ENCODE measurements around the gene ZNF253. TPM values are rescaled to one million over a fixed set of nuclear protein-coding genes. Genes with fewer than 3 reads are reported as not detected.

The ZNF253 gene
- total and polyA plus RNA-seq, 2 experiments from 2014 or later = 31.4 to 44.7 TPM

DNA sequence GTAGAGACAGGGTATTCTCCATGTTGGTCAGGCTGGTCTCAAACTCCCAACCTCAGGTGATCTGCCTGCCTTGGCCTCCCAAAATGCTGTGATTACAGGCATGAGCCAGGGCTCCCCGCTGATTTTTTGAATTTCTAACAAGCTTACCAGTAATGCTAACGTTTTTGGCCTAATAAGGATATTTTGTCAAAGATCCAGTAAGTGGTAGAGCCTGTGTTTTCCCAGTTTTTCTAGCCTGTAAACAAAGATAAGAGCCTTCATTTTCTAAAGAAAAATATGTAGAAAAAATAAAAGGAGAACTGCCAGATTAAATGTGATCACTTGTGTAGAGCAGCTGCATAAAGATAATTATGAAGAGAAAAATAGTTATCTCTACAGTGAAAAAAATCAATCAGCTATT is 72.8 kb downstream of the ZNF253 start (continued):
- TF ChIP-seq EZH2phosphoT487 (IDR thresholded peaks at IDR 0.05; ENCODE audit: unreplicated experiment) = no peak

GRCh38 chr19:19943848-19944582 is 78.3 kb downstream of the ZNF253 start:
- no peaks in the 10 kb centered on the region for H3K36me3 ChIP-seq (ENCODE audit: insufficient read depth)
- no peak overlapping the region for H3K4me2 ChIP-seq
- no peaks in the 10 kb centered on the region for H4K20me1 ChIP-seq (replicated peaks; ENCODE audit: insufficient read depth)
- no peaks in the 10 kb centered on the region for H3K79me2 ChIP-seq (replicated peaks; ENCODE audit: insufficient read depth)
- peaks cover 7% of the 10 kb centered on the region; the same call in 2 of the 3 replicates for H3K4me1 Mint-ChIP-seq
- ATAC-seq (no peak), DNase-seq (ENCODE audit: low spot score) (no peak)
- H3K36me3 Mint-ChIP-seq (ENCODE audit: low read depth) = no peaks in the 10 kb centered on the region
- H3K4me3 Mint-ChIP-seq = no peak overlapping the region
- H3F3A ChIP-seq (replicated peaks; ENCODE audit: low read depth) = no peaks in the 10 kb centered on the region
- H3K27me3 ChIP-seq (ENCODE audit: insufficient read depth) = no peaks in the 10 kb centered on the region; the same call in 1 of the 2 replicates
- H3K27me3 Mint-ChIP-seq (ENCODE audit: insufficient read depth, low read depth, poor library complexity) = peaks cover 5% of the 10 kb centered on the region
- 0 out of 2 replicates have a peak, but pooled peaks cover 4% of the 10 kb centered on the region for H3K4me1 ChIP-seq (ENCODE audit: insufficient read depth)
- no peak overlapping the region for H3K27ac ChIP-seq (ENCODE audit: low read depth)
- H3K27ac Mint-ChIP-seq = no peak overlapping the region
- H3K9me3 Mint-ChIP-seq = peaks cover 5% of the 10 kb centered on the region; the same call in 1 of the 3 replicates
- H2AFZ ChIP-seq = no peak overlapping the region
- no peak overlapping the region for H3K4me3 ChIP-seq
- H3K9me2 ChIP-seq (ENCODE audit: insufficient read depth) = peaks cover 8% of the 10 kb centered on the region; the same call in 1 of the 2 replicates
- TF ChIP-seq, protein P1, sequence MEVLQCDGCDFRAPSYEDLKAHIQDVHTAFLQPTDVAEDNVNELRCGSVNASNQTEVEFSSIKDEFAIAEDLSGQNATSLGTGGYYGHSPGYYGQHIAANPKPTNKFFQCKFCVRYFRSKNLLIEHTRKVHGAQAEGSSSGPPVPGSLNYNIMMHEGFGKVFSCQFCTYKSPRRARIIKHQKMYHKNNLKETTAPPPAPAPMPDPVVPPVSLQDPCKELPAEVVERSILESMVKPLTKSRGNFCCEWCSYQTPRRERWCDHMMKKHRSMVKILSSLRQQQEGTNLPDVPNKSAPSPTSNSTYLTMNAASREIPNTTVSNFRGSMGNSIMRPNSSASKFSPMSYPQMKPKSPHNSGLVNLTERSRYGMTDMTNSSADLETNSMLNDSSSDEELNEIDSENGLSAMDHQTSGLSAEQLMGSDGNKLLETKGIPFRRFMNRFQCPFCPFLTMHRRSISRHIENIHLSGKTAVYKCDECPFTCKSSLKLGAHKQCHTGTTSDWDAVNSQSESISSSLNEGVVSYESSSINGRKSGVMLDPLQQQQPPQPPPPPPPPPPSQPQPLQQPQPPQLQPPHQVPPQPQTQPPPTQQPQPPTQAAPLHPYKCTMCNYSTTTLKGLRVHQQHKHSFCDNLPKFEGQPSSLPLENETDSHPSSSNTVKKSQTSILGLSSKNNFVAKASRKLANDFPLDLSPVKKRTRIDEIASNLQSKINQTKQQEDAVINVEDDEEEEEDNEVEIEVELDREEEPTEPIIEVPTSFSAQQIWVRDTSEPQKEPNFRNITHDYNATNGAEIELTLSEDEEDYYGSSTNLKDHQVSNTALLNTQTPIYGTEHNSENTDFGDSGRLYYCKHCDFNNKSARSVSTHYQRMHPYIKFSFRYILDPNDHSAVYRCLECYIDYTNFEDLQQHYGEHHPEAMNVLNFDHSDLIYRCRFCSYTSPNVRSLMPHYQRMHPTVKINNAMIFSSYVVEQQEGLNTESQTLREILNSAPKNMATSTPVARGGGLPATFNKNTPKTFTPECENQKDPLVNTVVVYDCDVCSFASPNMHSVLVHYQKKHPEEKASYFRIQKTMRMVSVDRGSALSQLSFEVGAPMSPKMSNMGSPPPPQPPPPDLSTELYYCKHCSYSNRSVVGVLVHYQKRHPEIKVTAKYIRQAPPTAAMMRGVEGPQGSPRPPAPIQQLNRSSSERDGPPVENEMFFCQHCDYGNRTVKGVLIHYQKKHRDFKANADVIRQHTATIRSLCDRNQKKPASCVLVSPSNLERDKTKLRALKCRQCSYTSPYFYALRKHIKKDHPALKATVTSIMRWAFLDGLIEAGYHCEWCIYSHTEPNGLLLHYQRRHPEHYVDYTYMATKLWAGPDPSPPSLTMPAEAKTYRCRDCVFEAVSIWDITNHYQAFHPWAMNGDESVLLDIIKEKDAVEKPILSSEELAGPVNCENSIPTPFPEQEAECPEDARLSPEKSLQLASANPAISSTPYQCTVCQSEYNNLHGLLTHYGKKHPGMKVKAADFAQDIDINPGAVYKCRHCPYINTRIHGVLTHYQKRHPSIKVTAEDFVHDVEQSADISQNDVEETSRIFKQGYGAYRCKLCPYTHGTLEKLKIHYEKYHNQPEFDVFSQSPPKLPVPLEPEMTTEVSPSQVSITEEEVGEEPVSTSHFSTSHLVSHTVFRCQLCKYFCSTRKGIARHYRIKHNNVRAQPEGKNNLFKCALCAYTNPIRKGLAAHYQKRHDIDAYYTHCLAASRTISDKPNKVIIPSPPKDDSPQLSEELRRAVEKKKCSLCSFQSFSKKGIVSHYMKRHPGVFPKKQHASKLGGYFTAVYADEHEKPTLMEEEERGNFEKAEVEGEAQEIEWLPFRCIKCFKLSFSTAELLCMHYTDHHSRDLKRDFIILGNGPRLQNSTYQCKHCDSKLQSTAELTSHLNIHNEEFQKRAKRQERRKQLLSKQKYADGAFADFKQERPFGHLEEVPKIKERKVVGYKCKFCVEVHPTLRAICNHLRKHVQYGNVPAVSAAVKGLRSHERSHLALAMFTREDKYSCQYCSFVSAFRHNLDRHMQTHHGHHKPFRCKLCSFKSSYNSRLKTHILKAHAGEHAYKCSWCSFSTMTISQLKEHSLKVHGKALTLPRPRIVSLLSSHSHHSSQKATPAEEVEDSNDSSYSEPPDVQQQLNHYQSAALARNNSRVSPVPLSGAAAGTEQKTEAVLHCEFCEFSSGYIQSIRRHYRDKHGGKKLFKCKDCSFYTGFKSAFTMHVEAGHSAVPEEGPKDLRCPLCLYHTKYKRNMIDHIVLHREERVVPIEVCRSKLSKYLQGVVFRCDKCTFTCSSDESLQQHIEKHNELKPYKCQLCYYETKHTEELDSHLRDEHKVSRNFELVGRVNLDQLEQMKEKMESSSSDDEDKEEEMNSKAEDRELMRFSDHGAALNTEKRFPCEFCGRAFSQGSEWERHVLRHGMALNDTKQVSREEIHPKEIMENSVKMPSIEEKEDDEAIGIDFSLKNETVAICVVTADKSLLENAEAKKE (CRISPR knock-in tag; IDR thresholded peaks at IDR 0.05) = no peak
- no peak for TF ChIP-seq CTCF (conservative IDR thresholded peaks at IDR 0.05; ENCODE audit: low read depth in 2 of 2)

Other genes with a start within 250 kb of the ZNF253 start
- gene PBX4, start 247.2 kb upstream of the ZNF253 start, total RNA-seq (2014; rRNA removed; shearing (Covaris generic)) = 1.5 and 2.6 TPM in 2 replicates
- gene PBX4, start 247.2 kb upstream of the ZNF253 start, polyA plus RNA-seq (2016; fragmentation: Nextera tagmentation; extraction: Ambion mirVana) = 4.1 and 5.3 TPM in 2 replicates
- 49.5 and 63.1 TPM in 2 replicates for gene LPAR2, start 237.7 kb upstream of the ZNF253 start, total RNA-seq (2014; rRNA removed; shearing (Covaris generic))
- 35.8 and 39.4 TPM in 2 replicates for gene LPAR2, start 237.7 kb upstream of the ZNF253 start, polyA plus RNA-seq (2016; fragmentation: Nextera tagmentation; extraction: Ambion mirVana)
- 19.8 and 22.1 TPM in 2 replicates for gene GMIP, start 222.2 kb upstream of the ZNF253 start, total RNA-seq (2014; rRNA removed; shearing (Covaris generic))
- 5.1 and 6.2 TPM in 2 replicates for gene GMIP, start 222.2 kb upstream of the ZNF253 start, polyA plus RNA-seq (2016; fragmentation: Nextera tagmentation; extraction: Ambion mirVana)
- 109 and 307 TPM in 2 replicates for gene ATP13A1, start 202.2 kb upstream of the ZNF253 start, total RNA-seq (2014; rRNA removed; shearing (Covaris generic))
- gene ATP13A1, start 202.2 kb upstream of the ZNF253 start, polyA plus RNA-seq (2016; fragmentation: Nextera tagmentation; extraction: Ambion mirVana) = 38.1 and 41.5 TPM in 2 replicates
- gene ZNF101, start 197.0 kb upstream of the ZNF253 start, total RNA-seq (2014; rRNA removed; shearing (Covaris generic)) = 46.4 and 51.0 TPM in 2 replicates
- 47.9 and 52.9 TPM in 2 replicates for gene ZNF101, start 197.0 kb upstream of the ZNF253 start, polyA plus RNA-seq (2016; fragmentation: Nextera tagmentation; extraction: Ambion mirVana)
- gene ZNF14, start 132.8 kb upstream of the ZNF253 start, total RNA-seq (2014; rRNA removed; shearing (Covaris generic)) = 9.4 and 10.2 TPM in 2 replicates
- 3.0 and 4.6 TPM in 2 replicates for gene ZNF14, start 132.8 kb upstream of the ZNF253 start, polyA plus RNA-seq (2016; fragmentation: Nextera tagmentation; extraction: Ambion mirVana)
- 24.7 and 26.0 TPM in 2 replicates for gene ZNF506, start 44.1 kb upstream of the ZNF253 start, total RNA-seq (2014; rRNA removed; shearing (Covaris generic))
- gene ZNF506, start 44.1 kb upstream of the ZNF253 start, polyA plus RNA-seq (2016; fragmentation: Nextera tagmentation; extraction: Ambion mirVana) = 30.4 and 42.1 TPM in 2 replicates
- gene ZNF93, start 35.1 kb downstream of the ZNF253 start, total RNA-seq (2014; rRNA removed; shearing (Covaris generic)) = 122 and 123 TPM in 2 replicates
- gene ZNF93, start 35.1 kb downstream of the ZNF253 start, polyA plus RNA-seq (2016; fragmentation: Nextera tagmentation; extraction: Ambion mirVana) = 40.5 and 48.6 TPM in 2 replicates
- gene ZNF682, start 173.6 kb downstream of the ZNF253 start, total RNA-seq (2014; rRNA removed; shearing (Covaris generic)) = 17.4 and 25.1 TPM in 2 replicates
- gene ZNF682, start 173.6 kb downstream of the ZNF253 start, polyA plus RNA-seq (2016; fragmentation: Nextera tagmentation; extraction: Ambion mirVana) = 38.3 and 45.1 TPM in 2 replicates
- 101 and 122 TPM in 2 replicates for gene ZNF90, start 212.1 kb downstream of the ZNF253 start, total RNA-seq (2014; rRNA removed; shearing (Covaris generic))
- gene ZNF90, start 212.1 kb downstream of the ZNF253 start, polyA plus RNA-seq (2016; fragmentation: Nextera tagmentation; extraction: Ambion mirVana) = 99.0 and 102 TPM in 2 replicates